Hematopoietic multipotent progenitor cell treated with erythropoietin and hydrocortisone succinate and interleukin-3 and kit ligand, for 4 days (in vitro differentiated cells): Measurements from ENCODE around the gene SPDEF.

Experiments used
- DNase-seq: peaks from one replicate; pipeline ENCODE4 v3.0.0-alpha.2; 2015

Gene SPDEF

GRCh38 chr6:34556031-34556471 is at the start of gene SPDEF:
TSS of gene SPDEF (minus strand) at chr6:34556329. CDS start at chr6:34544455, 11,874 bp downstream.
- no peak for DNase-seq

- DNase-seq: no peak
Observed at GRCh38 chr6:34603707-34604106, 47.6 kb upstream of the SPDEF start.

- DNase-seq: no peak
Observed at GRCh38 chr6:34602318-34603111, 46.4 kb upstream of the SPDEF start.

GRCh38 chr6:34601706-34602105 is 45.6 kb upstream of the SPDEF start:
- no peak for DNase-seq

GRCh38 chr6:34600796-34601195 is 44.7 kb upstream of the SPDEF start:
- peak; percentile 67 for DNase-seq

GRCh38 chr6:34600101-34600500 is 44.0 kb upstream of the SPDEF start:
- DNase-seq: no peak

GRCh38 chr6:34598712-34599111 is 42.6 kb upstream of the SPDEF start:
- no peak for DNase-seq

GRCh38 chr6:34597605-34598353 is 41.6 kb upstream of the SPDEF start:
- DNase-seq: no peak

GRCh38 chr6:34596798-34597197 is 40.7 kb upstream of the SPDEF start:
- DNase-seq: no peak

- no peak for DNase-seq
Observed at GRCh38 chr6:34595332-34596184, 39.4 kb upstream of the SPDEF start.

- no peak for DNase-seq
Observed at GRCh38 chr6:34593701-34594100, 37.6 kb upstream of the SPDEF start.

GRCh38 chr6:34592208-34592952 is 36.3 kb upstream of the SPDEF start:
- no peak for DNase-seq

- DNase-seq: no peak
Observed at GRCh38 chr6:34589691-34590090, 33.6 kb upstream of the SPDEF start.

GRCh38 chr6:34589140-34589539 is 33.0 kb upstream of the SPDEF start:
- no peak for DNase-seq

- DNase-seq: no peak
Observed at GRCh38 chr6:34587851-34588250, 31.7 kb upstream of the SPDEF start.

GRCh38 chr6:34587325-34587724 is 31.2 kb upstream of the SPDEF start:
- no peak for DNase-seq

GRCh38 chr6:34586327-34587040 is 30.4 kb upstream of the SPDEF start:
- DNase-seq: no peak

GRCh38 chr6:34585512-34586061 is 29.5 kb upstream of the SPDEF start:
- DNase-seq: no peak

- no peak for DNase-seq
Observed at GRCh38 chr6:34585108-34585507, 29.0 kb upstream of the SPDEF start.

- no peak for DNase-seq
Observed at GRCh38 chr6:34584694-34585093, 28.6 kb upstream of the SPDEF start.

GRCh38 chr6:34583861-34584604 is 27.9 kb upstream of the SPDEF start:
- no peak for DNase-seq
